NOMO-1 treated with dmso at 0.1 percent for 144 hours (cell line): ENCODE data around the gene TUG1.

Source experiments
- DNase-seq: peaks from one replicate; lab custom pipeline; 2025; ENCODE audit not compliant: unreplicated experiment; lab: John Stamatoyannopoulos, UW

TUG1 gene

DNA sequence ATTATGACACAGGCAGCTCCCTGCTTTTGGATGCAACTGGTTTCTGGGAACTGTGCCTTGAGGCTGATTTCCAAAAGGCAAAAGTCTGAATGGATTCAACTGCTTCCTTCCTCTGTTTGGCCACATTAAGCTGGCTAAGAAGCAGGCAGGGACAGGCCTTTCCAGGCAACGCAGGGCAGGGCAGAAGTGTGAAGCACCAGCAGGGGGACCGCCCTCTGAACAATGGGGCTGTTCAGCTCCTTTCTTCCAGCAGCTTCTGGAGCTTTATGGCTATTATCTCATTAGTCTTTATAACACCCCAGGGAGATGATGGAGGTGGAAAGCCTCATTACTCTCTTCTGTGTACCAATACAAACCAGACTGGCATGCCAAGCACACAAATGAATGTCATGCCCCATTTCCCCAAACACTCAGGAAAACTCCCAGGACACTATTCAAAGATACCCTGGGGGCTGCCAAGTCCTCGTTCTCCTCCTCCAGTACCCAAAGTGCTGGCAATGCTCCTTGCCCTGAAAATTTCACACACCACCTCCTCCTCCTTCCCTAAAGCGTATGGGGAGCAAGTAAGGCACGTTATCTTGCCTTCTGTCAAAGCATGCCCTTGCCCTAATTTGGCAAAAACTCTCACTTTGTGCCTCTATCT lies 21.8 kb upstream of the TUG1 start:
- DNase-seq, result no peak

DNA sequence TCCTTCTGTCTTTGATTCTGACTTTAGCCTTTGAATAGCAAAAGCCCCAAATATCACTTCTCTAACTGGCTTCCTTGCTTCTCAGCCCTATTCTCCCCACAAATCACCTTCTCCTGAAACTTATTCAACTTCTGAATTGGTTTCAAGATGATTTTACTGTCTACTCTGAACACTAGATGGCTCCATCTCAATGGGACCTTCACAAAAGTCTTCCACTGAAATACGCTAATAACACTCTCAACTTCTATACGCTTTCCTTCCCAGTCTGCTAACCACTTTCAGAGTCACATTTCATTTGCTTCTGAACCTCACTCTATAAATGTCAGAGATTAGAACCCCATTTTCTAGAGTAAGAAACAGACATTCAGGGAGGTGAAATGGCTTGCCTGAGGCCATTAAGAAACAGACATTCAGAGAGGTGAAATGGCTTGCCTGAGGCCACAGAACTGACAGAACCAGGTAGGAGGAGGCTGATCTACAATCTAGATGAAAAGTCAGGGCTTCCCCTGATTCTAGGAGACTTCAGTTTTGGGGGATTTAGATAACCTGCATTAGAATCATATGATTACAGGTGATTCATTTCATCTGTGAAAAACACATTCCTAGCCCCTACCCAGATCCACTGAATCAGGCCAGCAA lies 21.1 kb upstream of the TUG1 start:
- DNase-seq, result no peak

DNA sequence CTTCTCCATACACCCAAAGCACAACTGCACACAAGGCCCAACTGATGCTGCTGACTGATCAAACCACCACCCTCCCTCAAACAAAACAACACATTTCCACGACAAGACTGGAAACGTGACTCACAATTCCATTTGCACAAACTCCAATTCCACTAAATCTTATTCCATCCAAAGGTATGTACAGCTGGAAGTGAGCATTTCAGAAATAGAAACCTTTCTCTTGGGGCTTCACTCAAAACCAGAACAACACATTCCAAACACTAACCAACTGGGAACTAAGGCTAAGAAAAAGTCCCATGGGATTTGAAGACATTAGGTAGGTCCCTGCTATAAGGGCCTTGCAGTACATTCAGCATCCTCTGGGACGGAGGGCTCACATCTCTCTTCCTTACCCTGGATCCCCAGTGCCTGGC lies 20.1 kb upstream of the TUG1 start:
- DNase-seq, result no peak

DNA sequence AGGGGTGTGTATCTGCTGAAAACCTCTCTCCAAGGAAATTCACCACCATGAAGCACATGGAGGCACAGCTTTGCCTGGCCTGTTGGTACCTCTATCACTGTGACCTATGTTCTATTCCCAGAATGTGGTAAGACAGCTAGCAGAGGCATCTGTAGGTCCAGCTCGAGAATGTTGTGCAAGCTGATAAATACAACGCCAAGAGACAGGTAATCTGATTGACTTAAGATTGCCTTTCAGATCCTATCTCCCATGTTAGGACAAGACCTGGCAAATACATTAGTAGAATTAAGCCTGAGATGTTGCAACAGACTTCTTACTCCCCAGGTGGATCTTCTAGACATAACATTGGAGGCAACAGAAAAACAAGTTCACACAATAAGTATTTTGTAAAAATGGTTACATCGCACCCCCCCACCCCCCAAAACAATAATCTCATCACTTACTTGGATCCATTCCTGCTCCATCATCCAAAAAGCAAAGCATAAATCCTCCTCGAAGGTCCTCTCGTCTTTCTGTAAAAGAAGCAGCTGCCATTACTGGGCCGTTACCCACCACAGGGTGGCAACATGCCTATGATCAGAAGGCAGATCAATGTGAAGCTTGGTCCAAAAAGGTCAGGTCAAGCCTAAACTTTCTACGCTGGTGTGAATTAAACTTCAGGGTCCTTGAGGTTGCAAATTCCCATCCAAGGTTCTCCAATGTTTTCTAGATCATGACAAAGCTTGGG lies 19.0 kb upstream of the TUG1 start:
- DNase-seq, result no peak

DNA sequence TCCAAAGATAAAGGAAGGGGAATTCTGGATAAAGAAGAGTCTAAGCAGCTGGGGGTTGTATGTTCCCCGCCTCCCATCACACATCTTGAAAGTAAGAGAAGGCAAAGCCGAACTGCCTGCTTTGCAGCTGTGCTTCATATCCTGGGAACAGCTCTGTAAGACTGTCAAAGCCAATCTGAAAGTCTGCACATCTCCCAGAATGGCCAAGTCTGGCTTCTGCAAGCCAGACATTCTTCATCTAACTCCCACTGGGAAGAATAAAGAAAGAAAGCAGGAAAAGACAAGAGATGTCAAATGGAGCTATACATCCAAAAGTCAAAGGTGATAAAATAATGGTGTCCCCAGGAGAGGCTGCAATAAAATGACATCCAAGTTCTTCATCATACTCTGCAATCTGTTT lies 15.9 kb upstream of the TUG1 start:
- no peak for DNase-seq

DNA sequence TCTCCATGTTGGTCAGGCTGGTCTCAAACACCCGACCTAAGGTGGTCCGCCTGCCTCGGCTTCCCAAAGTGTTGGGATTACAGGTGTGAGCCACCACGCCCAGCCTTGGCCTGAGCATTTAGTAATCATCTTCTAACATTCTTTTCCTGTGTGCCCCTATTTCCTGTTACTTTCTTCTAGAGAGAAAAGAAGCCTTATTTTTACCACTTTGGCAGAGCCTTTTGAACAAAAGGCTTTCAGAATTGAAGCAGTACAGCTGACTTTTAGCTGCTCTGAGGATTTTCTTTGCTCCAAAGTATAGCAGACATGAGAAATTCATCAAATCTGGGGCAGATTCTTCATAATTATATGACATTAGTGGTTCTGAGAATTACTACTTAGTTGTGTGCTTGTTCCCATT lies 13.9 kb upstream of the TUG1 start:
- DNase-seq, result no peak

DNA sequence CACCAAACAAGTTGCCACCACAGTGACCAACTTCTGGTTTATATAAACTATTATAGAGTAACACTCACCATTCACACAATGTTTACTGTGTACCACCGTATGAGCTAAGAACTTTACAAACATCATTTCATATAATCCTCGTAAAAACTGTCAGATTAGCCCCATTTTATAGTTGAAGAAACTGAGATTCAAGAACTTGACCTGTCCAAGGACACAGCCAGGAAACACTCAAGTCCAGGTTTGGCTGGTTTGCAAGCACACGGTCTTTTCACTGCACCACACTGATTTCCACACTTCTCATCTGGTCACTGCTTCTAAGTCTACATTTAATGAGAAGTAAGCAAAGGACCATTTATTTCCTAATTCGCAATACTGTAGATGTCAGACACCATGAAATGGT lies 4.2 kb upstream of the TUG1 start:
- no peak for DNase-seq

DNA sequence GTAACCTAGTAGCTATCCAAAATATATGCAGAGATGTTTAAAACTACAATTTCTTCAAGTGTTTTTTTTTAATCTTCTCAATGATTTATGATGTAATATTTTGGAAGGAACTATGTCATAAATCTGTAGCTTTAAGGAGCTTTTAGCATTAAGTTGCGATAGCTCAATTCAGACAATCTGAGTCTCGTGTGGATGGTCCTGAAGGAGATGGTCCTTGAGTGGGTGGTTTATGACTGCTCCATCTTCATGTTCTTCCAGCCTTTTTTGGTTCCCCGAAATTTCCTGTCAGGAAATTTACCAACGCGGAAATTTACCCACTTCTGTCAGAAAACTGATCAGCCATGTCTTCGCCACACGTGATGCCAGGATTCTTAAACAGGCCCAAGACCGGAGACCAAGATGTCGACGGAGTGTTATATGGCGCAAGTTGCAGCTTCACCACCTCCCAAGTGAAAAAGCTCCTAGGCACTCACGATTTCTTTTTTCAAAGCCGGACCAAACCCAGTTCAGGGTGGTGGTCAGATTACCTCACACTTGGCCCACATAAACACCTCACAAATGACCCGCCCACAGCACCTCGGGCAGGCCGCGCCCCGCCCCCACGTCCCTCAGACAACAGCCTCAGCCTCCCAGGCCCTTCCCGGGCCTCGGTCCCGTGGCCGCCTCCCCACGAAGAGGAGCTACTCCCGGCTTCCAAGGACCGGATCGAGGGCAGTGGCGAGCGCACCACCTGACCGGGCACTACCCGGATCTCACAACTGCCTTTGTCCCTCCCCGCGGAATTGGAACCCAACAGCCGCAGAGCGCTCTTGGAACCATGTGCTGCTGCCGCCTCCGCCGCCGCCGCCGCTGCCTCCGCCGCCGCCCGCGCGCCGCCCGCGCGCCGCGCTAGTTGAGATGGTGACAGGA lies 796 bp upstream of the TUG1 start, which contains the start of gene MORC2:
Gene MORC2 (minus strand): TSS at position 760 of the 909 bp plus-strand sequence. CDS start 885 bp downstream, outside the sequence.
- DNase-seq, result no peak

DNA sequence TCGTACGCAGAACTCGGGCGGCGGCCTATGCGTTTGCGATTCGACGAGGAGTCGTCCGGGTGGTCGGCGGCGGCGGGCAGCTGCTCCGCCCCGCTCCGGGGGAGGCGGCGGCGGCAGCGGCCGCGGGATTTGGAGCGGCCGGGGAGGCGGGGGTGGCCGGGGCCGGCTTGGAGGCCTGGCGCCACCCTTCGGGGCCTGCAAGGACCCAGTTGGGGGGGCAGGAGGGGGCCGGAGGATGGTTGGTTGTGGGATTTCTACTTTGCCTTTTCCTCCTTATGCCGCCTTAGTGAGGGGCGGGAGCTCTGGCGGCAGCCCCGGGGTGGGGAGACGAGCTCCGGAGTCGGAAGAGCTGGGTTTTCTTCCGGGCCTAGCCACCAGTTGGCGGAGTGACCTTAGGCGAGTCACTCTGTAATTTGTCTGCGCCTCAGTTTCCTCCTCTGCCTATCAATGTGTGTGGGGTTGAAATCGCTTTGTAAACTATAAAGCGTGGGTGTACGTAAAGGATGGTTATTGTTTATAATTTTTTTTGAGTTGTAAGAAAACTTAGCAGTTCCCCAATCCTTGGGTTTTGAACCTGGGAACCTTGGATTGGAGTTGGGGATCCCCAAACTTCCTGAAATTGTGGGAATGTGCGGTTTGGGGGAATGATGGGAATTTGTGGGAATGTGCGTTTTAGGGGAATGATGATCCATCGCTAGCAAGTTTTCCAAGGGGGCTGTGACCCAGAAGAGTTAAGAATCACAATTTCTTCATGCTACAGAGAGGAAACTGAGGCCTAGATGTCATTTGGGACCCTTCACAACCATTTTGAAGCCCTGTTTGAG lies 679 bp downstream of the TUG1 start:
- peak; percentile 14 for DNase-seq

DNA sequence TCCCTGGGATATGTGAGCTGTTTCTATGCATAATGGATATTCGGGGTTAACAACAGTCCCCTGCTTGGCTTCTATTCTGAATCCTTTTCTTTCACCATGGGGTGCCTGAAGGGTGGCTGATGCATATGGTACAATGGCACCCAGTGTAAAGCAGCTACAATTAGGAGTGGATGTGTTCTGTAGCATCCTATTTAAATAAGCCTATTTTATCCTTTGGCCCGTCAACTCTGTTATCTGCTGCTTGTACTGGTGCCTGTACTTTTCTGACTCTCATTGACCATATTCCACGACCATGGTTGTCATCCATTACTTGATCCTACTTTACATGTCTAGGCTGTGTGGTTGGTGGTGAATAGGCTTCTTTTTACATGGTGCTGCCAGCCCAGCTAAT lies 1.3 kb downstream of the TUG1 start:
- no peak for DNase-seq

DNA sequence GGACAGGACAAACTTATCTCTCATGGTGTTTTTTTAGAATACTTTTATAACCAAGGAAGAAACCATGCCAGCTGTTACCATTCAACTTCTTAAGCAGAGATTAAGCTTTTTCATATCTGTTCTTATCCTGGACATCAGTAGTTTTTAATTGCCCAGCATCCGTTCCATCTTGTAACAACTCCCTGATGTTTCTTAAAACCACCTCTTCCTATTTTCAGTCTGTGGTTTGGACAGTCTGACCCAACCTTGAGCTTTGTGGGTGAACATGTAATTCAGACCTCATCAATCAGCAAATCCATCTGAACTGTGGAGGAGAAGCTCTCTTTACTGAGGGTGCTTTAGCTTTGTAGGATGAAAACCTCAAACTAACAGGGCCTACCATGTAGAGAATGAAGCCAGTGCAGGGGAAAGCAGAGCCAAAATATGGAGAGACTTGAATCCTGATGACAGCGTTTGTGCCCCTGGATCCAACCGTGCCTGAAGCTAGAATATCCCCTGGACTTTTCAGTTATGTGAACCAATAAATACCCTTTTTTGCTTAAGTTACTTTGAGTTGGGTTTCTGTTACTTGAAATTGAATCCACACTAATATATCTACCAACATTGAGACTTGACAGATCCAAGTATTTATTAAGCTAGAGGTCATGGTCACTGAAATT lies 9.4 kb downstream of the TUG1 start:
- peak; percentile 7 for DNase-seq

DNA sequence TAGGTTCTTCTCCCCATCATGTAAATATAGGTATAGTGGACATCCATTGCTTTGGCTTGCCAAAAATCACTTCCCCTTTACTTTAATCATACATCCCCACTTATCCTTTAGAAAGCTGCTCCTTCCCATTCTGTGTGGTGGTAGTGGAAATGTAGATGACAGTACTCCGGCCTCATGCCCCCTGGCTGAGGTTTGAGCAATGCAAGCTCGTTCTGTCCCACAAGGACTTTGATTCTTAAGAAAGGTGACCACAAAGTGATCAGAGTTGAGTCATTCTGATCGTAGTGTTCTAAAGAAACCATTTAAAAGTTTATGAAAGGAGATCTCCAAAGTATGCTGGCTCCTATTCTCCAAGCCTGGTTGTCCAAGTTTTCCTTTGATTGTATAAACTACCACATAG lies 10.9 kb downstream of the TUG1 start:
- DNase-seq, result no peak

DNA sequence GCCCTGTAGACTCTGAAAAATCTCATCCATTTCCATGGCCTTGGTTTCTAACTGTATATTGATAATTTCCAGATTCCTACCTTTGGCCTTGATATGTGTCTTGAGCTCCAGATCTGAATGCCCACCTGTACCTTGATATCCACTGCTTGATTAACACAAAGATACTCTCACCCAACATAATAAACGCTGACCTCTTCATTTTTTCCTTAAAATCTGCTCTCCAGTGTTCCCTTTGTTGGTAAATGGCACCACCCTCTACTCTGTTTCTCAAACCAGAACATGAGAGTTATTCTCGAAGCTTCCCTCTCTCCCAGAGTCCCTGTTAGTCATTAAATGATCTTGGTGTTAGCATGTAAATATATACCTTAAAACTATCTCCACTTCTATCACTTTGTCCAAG lies 13.4 kb downstream of the TUG1 start:
- DNase-seq, result no peak

DNA sequence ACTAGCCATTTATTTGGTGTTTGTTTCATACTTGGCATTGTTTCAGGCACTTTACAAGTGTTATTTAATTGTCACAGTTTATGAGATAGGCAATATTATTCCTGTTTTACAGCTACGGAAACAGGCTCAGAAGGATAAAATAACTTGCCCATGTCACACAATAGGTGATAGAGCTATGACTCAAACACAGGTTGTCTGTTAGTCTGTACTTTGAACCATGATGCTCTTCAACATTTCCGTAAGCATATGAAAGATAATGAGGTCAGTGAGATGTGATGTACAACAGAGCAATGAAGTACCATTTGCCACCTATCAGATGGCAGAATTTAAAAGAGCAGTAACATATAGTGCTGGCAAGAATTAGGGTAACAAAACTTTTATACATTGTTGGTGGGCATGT lies 15.3 kb downstream of the TUG1 start:
- DNase-seq, result no peak

DNA sequence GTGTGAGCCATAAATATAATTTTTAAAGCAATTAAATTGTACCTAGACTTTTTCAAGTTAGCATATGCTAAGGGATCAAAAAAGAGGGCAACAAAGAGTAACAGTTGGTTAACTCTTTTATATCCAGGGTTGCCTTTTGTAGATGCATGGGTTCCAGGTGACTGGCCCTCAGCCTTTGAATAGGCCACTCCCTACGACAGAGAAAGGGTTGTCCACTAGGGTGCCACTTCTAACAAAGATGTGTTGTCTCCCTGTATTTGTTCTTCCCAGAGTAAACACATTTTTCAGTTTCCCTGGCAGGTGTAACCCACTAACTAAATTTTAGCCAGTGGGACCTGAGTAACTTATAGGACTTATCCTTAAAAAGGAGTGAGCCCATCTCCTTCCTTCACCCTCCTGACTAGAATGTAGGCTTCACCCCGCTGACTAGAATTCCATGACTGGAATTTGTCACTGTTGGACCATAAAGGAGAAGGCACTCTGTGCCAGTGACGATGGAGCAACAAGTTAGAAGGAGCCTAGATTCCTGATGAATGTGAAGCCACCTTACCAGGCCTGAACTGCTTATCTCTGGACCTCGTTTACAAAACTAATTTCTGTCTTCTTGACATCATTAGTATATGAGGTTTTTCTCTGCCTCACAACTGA lies 16.6 kb downstream of the TUG1 start:
- DNase-seq, result no peak

DNA sequence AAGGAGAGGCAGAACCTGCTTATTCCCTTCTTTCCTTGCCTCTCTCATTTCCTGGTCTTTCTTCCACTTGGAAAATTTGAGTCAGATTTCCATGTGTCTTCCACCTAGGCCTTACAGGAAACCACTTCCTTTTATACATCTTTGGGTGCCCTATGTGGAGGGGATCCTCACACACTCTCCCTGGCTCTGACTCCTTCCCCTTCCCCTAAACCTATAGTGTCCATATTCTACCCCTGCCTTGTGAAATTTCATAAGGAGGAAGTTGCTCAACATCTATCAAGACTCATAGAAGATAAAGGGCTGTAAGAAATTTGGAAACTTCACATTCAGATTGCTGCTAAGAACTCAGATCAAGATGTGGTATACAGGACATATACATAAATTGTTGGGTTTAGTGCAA lies 20.4 kb downstream of the TUG1 start:
- DNase-seq, result peak; percentile 82

DNA sequence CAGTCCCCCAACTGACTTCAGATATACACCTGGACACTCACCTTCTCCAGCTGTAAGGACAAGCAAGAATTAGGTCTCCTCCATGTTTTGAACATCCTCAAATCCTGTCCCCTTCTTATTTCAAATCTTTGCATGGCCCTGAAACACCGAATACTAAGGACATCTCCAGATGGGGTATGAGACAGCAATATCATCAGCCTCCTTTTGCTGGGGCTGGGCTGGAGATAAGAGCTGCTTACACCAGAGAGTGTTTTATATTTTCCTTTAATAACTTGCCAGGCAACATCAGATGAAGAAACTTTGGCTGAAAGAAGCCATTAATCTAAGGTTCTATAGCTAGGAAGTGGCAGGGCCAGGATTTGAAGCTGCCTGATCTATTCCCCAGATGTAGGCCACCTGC lies 21.6 kb downstream of the TUG1 start:
- no peak for DNase-seq

DNA sequence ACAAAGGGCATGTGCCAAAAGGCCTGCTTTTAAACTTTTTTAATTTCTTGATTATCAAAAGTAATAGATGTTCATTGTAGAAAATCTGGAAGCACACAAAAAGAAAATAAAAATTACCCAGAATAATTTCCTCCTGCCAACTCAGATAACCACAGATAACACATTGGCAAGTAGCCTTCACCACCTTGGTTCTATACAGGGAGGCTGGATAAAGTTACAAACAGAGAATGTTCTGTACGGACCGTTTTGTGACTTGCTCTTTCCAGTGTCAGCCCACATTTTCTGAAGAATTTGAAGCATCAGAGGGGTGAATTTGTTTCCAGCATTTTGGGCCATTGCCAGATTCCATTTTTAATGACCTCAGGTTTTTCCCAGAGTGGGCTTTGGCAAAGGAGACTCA lies 23.5 kb downstream of the TUG1 start:
- DNase-seq, result no peak

DNA sequence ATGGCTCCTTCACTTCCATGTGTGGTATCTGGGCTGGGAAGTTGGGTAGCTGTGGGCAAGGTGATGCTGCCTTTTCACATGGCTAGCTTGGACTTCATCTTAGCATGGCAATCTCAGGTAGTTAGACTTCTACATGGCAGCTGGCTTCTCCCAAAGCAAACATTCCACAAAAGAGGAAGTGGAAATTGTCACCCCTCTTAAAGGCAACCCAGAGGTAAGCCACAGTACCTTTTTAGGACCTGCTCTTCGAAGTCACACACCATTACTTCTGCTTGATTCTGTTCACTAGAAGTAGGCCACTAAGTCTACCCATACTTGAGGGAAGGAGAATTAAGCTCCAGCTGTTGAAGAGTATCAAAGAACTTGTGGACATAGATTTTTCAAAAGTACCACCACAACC lies 25.9 kb downstream of the TUG1 start:
- no peak for DNase-seq
